HG02938 (cell line): ENCODE data around the gene NRTN.

Experiments
- ATAC-seq: cut with Tn5 transposase; IDR thresholded peaks from one replicate; pipeline ENCODE4 v1.9.1; 2021; ENCODE audit warnings: mild to moderate bottlenecking, moderate library complexity; ENCODE audit not compliant: unreplicated experiment

The NRTN gene

GRCh38 chr19:5789886-5790558 is 14.8 kb upstream of the NRTN start:
- no peak for ATAC-seq

- peak; percentile 83 for ATAC-seq
Observed at GRCh38 chr19:5790559-5791520, 14.0 kb upstream of the NRTN start, which contains the start of gene DUS3L. Gene DUS3L, minus strand, starts transcription at chr19:5791163. Its CDS starts 22 bp downstream, at chr19:5791141.

GRCh38 chr19:5792224-5792623 is 12.6 kb upstream of the NRTN start:
- ATAC-seq: no peak

GRCh38 chr19:5793188-5793587 is 11.7 kb upstream of the NRTN start:
- no peak for ATAC-seq

GRCh38 chr19:5795382-5795919 is 9.4 kb upstream of the NRTN start:
- ATAC-seq: no peak

- ATAC-seq: no peak
Observed at GRCh38 chr19:5798244-5798643, 6.6 kb upstream of the NRTN start.

GRCh38 chr19:5799247-5800241 is 5.3 kb upstream of the NRTN start:
- ATAC-seq: no peak

- ATAC-seq: no peak
Observed at GRCh38 chr19:5800361-5801270, 4.3 kb upstream of the NRTN start.

GRCh38 chr19:5801796-5802619 is 2.9 kb upstream of the NRTN start:
- ATAC-seq: no peak

GRCh38 chr19:5803441-5803751 is 1.5 kb upstream of the NRTN start:
- no peak for ATAC-seq

GRCh38 chr19:5803752-5804515 is 933 bp upstream of the NRTN start:
- no peak for ATAC-seq

- ATAC-seq: no peak
Observed at GRCh38 chr19:5805462-5806132, 730 bp downstream of the NRTN start.

- ATAC-seq: no peak
Observed at GRCh38 chr19:5806133-5806489, 1.2 kb downstream of the NRTN start.

- ATAC-seq: no peak
Observed at GRCh38 chr19:5806905-5807304, 2.0 kb downstream of the NRTN start.

GRCh38 chr19:5808120-5808816 is 3.4 kb downstream of the NRTN start:
- ATAC-seq: no peak

GRCh38 chr19:5809053-5809452 is 4.2 kb downstream of the NRTN start:
- ATAC-seq: no peak

GRCh38 chr19:5809469-5809868 is 4.6 kb downstream of the NRTN start:
- ATAC-seq: no peak
